ENCODE results near the gene CXCL14.

GRCh38 chr5:135625061-135625460, 46.3 kb upstream of the CXCL14 start:
- TF ChIP-seq, protein P1, sequence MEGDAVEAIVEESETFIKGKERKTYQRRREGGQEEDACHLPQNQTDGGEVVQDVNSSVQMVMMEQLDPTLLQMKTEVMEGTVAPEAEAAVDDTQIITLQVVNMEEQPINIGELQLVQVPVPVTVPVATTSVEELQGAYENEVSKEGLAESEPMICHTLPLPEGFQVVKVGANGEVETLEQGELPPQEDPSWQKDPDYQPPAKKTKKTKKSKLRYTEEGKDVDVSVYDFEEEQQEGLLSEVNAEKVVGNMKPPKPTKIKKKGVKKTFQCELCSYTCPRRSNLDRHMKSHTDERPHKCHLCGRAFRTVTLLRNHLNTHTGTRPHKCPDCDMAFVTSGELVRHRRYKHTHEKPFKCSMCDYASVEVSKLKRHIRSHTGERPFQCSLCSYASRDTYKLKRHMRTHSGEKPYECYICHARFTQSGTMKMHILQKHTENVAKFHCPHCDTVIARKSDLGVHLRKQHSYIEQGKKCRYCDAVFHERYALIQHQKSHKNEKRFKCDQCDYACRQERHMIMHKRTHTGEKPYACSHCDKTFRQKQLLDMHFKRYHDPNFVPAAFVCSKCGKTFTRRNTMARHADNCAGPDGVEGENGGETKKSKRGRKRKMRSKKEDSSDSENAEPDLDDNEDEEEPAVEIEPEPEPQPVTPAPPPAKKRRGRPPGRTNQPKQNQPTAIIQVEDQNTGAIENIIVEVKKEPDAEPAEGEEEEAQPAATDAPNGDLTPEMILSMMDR (IDR thresholded peaks at IDR 0.05): no peak
- TF ChIP-seq POLR2A (IDR thresholded peaks at IDR 0.05) (no peak), POLR2AphosphoS5 (IDR thresholded peaks at IDR 0.05) (no peak)
